ENCODE results near the gene SRRM4. TPM values are rescaled to one million over a fixed set of nuclear protein-coding genes. Genes with fewer than 3 reads are reported as not detected.

Gene SRRM4
- total RNA-seq, 1 experiment from 2014 or later = 0.96 TPM

- H3K4me3 Mint-ChIP-seq = no peak overlapping the region
- no peak overlapping the region for H3K27ac Mint-ChIP-seq
- POLR2A ChIA-PET = no interaction called here
- no peak for TF ChIP-seq GTF2I (CRISPR knock-in tag; conservative IDR thresholded peaks at IDR 0.05)
- CTCF ChIA-PET = no interaction called here
- DNase-seq (ENCODE audit: low spot score) = no peak
- peaks cover 9% of the 10 kb centered on the region for H3K4me1 Mint-ChIP-seq
- no peaks in the 10 kb centered on the region for H3K27me3 Mint-ChIP-seq (ENCODE audit: low read depth)
- ATAC-seq = no peak
- no peaks in the 10 kb centered on the region for H3K36me3 Mint-ChIP-seq
- no peaks in the 10 kb centered on the region for H3K9me3 Mint-ChIP-seq
Measured at GRCh38 chr12:119075918-119076317, 94.6 kb downstream of the SRRM4 start.

DNA sequence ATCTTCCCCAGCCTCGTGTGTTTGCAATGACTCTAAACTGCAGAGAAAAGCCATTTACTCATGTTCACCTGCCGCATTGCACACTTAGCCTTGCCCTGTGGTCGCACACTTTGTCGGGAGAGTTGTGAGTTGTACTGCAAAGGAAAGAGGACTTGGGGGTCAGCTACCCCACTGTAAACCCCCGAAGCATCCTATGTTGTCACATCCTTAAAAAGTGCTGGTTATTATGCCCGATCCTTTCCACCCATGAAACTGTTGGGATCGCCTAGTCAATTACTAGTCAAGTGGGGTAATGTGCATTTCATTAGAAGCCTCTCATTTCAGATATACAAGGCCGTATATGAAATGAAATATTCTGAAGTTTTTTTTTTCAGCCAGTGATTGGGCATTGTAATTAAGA, 98.2 kb downstream of the SRRM4 start:
- Mint-ChIP-seq H3K36me3 (no peaks in the 10 kb centered on the region), H3K9me3 (no peaks in the 10 kb centered on the region), H3K27me3 (ENCODE audit: low read depth) (no peaks in the 10 kb centered on the region; the same call in 1 of the 2 replicates), H3K4me3 (no peak overlapping the region), H3K27ac (no peak overlapping the region), H3K4me1 (peaks cover 28% of the 10 kb centered on the region)
- ATAC-seq (no peak), DNase-seq (ENCODE audit: low spot score) (no peak)
- ChIA-PET POLR2A (no interaction called here), CTCF (no interaction called here)
- TF ChIP-seq JAZF1 (CRISPR knock-in tag; IDR thresholded peaks at IDR 0.05) = no peak
- TF ChIP-seq ZNF121 (CRISPR knock-in tag; IDR thresholded peaks at IDR 0.05) = no peak
- no peak for TF ChIP-seq ZNF671 (CRISPR knock-in tag; IDR thresholded peaks at IDR 0.05)
- no peak for TF ChIP-seq JUN (CRISPR knock-in tag; IDR thresholded peaks at IDR 0.05)
- TF ChIP-seq ARID4B (CRISPR knock-in tag; IDR thresholded peaks at IDR 0.05; ENCODE audit: borderline replicate concordance) = no peak
- no peak for TF ChIP-seq SMAD3 (CRISPR knock-in tag; IDR thresholded peaks at IDR 0.05; ENCODE audit: borderline replicate concordance)
- no peak for TF ChIP-seq ZBTB21 (CRISPR knock-in tag; IDR thresholded peaks at IDR 0.05; ENCODE audit: borderline replicate concordance)
- TF ChIP-seq AR (CRISPR knock-in tag; IDR thresholded peaks at IDR 0.05) = no peak
- TF ChIP-seq, protein P1, sequence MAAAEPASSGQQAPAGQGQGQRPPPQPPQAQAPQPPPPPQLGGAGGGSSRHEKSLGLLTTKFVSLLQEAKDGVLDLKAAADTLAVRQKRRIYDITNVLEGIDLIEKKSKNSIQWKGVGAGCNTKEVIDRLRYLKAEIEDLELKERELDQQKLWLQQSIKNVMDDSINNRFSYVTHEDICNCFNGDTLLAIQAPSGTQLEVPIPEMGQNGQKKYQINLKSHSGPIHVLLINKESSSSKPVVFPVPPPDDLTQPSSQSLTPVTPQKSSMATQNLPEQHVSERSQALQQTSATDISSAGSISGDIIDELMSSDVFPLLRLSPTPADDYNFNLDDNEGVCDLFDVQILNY (CRISPR knock-in tag; IDR thresholded peaks at IDR 0.05) = no peak
- no peak for TF ChIP-seq NR3C1 (CRISPR knock-in tag; conservative IDR thresholded peaks at IDR 0.05; ENCODE audit: low read depth)
- TF ChIP-seq CREM (CRISPR knock-in tag; IDR thresholded peaks at IDR 0.05) = no peak
- TF ChIP-seq FOXJ3 (CRISPR knock-in tag; IDR thresholded peaks at IDR 0.05; ENCODE audit: borderline replicate concordance) = no peak
- no peak for TF ChIP-seq GTF2I (CRISPR knock-in tag; conservative IDR thresholded peaks at IDR 0.05)
- no peak for TF ChIP-seq NFE2L1 (CRISPR knock-in tag; IDR thresholded peaks at IDR 0.05)
- TF ChIP-seq, protein P2, sequence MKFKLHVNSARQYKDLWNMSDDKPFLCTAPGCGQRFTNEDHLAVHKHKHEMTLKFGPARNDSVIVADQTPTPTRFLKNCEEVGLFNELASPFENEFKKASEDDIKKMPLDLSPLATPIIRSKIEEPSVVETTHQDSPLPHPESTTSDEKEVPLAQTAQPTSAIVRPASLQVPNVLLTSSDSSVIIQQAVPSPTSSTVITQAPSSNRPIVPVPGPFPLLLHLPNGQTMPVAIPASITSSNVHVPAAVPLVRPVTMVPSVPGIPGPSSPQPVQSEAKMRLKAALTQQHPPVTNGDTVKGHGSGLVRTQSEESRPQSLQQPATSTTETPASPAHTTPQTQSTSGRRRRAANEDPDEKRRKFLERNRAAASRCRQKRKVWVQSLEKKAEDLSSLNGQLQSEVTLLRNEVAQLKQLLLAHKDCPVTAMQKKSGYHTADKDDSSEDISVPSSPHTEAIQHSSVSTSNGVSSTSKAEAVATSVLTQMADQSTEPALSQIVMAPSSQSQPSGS (CRISPR knock-in tag; IDR thresholded peaks at IDR 0.05; ENCODE audit: borderline replicate concordance, low read depth) = no peak
- no peak for TF ChIP-seq PRRX2 (CRISPR knock-in tag; IDR thresholded peaks at IDR 0.05)
- TF ChIP-seq FOXP1 (CRISPR knock-in tag; IDR thresholded peaks at IDR 0.05; ENCODE audit: borderline replicate concordance) = no peak
- TF ChIP-seq, protein P3, sequence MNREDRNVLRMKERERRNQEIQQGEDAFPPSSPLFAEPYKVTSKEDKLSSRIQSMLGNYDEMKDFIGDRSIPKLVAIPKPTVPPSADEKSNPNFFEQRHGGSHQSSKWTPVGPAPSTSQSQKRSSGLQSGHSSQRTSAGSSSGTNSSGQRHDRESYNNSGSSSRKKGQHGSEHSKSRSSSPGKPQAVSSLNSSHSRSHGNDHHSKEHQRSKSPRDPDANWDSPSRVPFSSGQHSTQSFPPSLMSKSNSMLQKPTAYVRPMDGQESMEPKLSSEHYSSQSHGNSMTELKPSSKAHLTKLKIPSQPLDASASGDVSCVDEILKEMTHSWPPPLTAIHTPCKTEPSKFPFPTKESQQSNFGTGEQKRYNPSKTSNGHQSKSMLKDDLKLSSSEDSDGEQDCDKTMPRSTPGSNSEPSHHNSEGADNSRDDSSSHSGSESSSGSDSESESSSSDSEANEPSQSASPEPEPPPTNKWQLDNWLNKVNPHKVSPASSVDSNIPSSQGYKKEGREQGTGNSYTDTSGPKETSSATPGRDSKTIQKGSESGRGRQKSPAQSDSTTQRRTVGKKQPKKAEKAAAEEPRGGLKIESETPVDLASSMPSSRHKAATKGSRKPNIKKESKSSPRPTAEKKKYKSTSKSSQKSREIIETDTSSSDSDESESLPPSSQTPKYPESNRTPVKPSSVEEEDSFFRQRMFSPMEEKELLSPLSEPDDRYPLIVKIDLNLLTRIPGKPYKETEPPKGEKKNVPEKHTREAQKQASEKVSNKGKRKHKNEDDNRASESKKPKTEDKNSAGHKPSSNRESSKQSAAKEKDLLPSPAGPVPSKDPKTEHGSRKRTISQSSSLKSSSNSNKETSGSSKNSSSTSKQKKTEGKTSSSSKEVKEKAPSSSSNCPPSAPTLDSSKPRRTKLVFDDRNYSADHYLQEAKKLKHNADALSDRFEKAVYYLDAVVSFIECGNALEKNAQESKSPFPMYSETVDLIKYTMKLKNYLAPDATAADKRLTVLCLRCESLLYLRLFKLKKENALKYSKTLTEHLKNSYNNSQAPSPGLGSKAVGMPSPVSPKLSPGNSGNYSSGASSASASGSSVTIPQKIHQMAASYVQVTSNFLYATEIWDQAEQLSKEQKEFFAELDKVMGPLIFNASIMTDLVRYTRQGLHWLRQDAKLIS (CRISPR knock-in tag; IDR thresholded peaks at IDR 0.05; ENCODE audit: borderline replicate concordance) = no peak
- no peak for TF ChIP-seq ESRRA (CRISPR knock-in tag; IDR thresholded peaks at IDR 0.05; ENCODE audit: borderline replicate concordance)
- no peak for TF ChIP-seq NFATC4 (CRISPR knock-in tag; IDR thresholded peaks at IDR 0.05)

Data from WTC11 (cell line).